Central memory CD8-positive, alpha-beta T cell (primary cell): ENCODE results near the gene KCNAB3.
A peak's percentile ranks its signal among the peaks of the same experiment; 100 is the strongest.

Source experiments
- ATAC-seq: fragments of 150-1000 bp; cut with Tn5 transposase; replicated peaks from 2 replicates; pipeline ENCODE4 v1.10.0; 2022; ENCODE audit warnings: mild to moderate bottlenecking, moderate FRiP score, moderate number of reproducible peaks; ENCODE audit not compliant: poor library complexity, severe bottlenecking; ENCODE audit errors: extremely low read depth
- DNase-seq, 2 donors: peaks; one replicate each; pipeline ENCODE4 v3.0.0; 2021; ENCODE audit warnings: low spot score in 2 of 2
- H3K27ac Mint-ChIP-seq: one replicate; pipeline ENCODE4 v1.8.0; 2022; ENCODE audit warnings: low read depth, mild to moderate bottlenecking, moderate library complexity, mixed read lengths
- H3K27me3 Mint-ChIP-seq: one replicate; pipeline ENCODE4 v1.8.0; 2022; ENCODE audit warnings: mixed read lengths
- H3K36me3 Mint-ChIP-seq: one replicate; pipeline ENCODE4 v1.8.0; 2022; ENCODE audit warnings: mild to moderate bottlenecking, moderate library complexity, mixed read lengths; ENCODE audit not compliant: insufficient read depth
- H3K4me1 Mint-ChIP-seq: one replicate; pipeline ENCODE4 v1.8.0; 2022; ENCODE audit warnings: mixed read lengths
- H3K4me3 Mint-ChIP-seq: one replicate; pipeline ENCODE4 v1.8.0; 2022; ENCODE audit warnings: mild to moderate bottlenecking, moderate library complexity, mixed read lengths
- H3K9me3 Mint-ChIP-seq: one replicate; pipeline ENCODE4 v1.8.0; 2022; ENCODE audit warnings: mixed read lengths

The KCNAB3 gene

DNA sequence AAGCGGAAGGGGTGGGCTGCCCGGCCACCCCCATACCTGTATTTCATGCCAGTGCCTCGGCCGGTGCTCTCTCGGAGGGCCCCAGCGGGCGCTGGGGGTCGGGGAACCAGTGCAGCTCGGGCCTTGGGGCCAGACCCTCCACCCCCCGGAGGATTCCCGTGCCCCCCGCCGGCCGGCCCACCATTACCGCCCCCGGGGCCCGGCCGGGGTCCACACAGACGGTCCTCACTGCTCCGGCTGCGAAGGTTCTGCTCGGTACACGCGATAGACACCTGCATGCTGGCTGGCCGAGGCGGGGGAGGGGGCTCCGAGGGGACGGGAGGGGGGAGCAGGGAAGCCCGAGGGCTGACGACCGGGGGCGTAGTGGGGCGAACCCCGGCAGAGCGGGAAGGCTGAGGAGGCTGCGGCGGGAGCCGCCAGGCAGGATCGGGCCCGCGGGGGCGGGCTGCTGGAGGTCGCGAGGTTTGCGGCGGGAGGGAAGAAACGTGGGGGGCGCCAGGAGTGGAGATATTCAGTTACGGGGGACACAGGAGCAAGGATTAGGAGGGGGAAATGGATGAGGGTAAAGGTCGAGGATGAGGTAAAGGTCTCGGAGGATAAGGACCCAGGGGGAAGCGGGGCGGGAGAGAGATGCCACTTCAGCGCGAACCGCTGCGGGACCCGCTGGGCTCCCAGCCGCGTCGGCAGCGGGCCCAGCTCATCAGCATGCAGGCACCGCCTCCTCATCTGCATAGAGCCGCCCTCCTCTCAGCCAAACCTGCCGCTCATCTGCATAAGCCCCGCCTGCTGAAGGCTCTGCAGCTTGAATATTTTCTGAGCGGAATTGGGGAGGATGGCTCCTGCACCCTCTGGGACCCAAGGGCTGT, at the start of gene KCNAB3:
TSS of gene KCNAB3 (minus strand) at position 699 of the 866 bp plus-strand sequence. CDS start at position 278, 421 bp downstream.
- DNase-seq: peak in 1 of 2 donors; percentile 26
- H3K27ac Mint-ChIP-seq: no peak within 1 kb of the TSS
- peak within 1 kb of the TSS; percentile 85 for H3K4me3 Mint-ChIP-seq
- H3K27me3 Mint-ChIP-seq: no peaks in the 10 kb centered on the region
- H3K9me3 Mint-ChIP-seq: no peaks in the 10 kb centered on the region
- ATAC-seq: no peak
- H3K4me1 Mint-ChIP-seq: peaks cover 36% of the 10 kb centered on the region
- peaks cover 16% of the 10 kb centered on the region for H3K36me3 Mint-ChIP-seq

GRCh38 chr17:7977805-7978204, 48.1 kb upstream of the KCNAB3 start:
- H3K27ac Mint-ChIP-seq: no peak overlapping the region

DNA sequence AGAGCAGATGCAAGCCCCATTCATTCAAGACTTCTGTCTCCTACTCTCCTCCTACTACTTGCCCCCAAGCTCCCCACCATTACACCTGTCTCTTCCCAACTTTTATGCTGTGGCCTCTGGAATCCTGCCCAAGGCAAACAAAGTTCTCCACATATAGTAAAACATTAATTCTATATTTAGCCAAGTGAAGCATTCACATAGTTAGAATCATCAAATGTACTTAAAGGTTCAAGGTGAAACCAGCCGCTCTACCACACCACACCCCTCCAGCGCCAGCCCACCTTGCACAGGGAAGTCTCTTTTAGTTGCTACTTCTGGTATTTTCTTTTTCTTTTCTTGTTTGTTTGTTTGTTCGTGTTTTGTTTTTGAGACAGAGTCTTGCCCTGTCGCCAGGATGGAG, 47.4 kb upstream of the KCNAB3 start:
- H3K36me3 Mint-ChIP-seq: no peaks in the 10 kb centered on the region
- H3K27ac Mint-ChIP-seq: no peak overlapping the region
- no peak overlapping the region for H3K4me3 Mint-ChIP-seq

More at GRCh38 chr17:7977805-7978204, 48.1 kb upstream of the KCNAB3 start:
- no peak overlapping the region for H3K4me3 Mint-ChIP-seq
- no peaks in the 10 kb centered on the region for H3K36me3 Mint-ChIP-seq
- H3K27me3 Mint-ChIP-seq: peaks cover 68% of the 10 kb centered on the region
- peaks cover 11% of the 10 kb centered on the region for H3K9me3 Mint-ChIP-seq
- DNase-seq (no peak), ATAC-seq (no peak)
- H3K4me1 Mint-ChIP-seq: no peaks in the 10 kb centered on the region

DNA sequence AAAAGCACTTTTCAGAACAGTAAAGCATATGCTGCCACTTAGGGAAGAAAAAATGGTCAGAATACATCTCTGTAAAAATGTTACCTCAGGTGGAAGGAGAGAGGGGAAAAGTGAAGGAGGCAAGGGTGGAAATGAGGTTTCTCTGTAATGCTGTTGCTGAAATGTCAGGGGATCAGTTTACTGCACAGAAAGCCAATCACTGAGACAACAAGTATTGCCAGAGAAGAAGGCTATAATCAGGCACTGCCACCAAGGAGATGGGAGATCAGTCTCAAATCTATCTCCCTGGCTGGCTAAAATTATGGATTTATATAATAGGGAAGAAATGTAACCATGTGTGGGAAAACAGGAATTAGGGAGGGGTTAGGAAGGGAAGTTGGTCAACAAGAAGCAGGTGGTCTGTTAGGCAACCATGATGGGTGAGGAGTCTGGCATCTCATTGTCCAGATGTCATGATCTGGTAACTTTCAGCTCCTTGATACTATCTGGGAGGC, 45.0 kb upstream of the KCNAB3 start:
- H3K4me3 Mint-ChIP-seq: no peak overlapping the region
- no peaks in the 10 kb centered on the region for H3K36me3 Mint-ChIP-seq
- H3K4me1 Mint-ChIP-seq: no peaks in the 10 kb centered on the region
- H3K9me3 Mint-ChIP-seq: peaks cover 11% of the 10 kb centered on the region
- H3K27me3 Mint-ChIP-seq: peaks cover 62% of the 10 kb centered on the region
- no peak for ATAC-seq
- DNase-seq: no peak
- H3K27ac Mint-ChIP-seq: no peak overlapping the region

More for the DNA sequence above, 47.4 kb upstream of the KCNAB3 start:
- ATAC-seq (no peak), DNase-seq (no peak)
- H3K9me3 Mint-ChIP-seq: peaks cover 11% of the 10 kb centered on the region
- H3K27me3 Mint-ChIP-seq: peaks cover 65% of the 10 kb centered on the region
- H3K4me1 Mint-ChIP-seq: no peaks in the 10 kb centered on the region

DNA sequence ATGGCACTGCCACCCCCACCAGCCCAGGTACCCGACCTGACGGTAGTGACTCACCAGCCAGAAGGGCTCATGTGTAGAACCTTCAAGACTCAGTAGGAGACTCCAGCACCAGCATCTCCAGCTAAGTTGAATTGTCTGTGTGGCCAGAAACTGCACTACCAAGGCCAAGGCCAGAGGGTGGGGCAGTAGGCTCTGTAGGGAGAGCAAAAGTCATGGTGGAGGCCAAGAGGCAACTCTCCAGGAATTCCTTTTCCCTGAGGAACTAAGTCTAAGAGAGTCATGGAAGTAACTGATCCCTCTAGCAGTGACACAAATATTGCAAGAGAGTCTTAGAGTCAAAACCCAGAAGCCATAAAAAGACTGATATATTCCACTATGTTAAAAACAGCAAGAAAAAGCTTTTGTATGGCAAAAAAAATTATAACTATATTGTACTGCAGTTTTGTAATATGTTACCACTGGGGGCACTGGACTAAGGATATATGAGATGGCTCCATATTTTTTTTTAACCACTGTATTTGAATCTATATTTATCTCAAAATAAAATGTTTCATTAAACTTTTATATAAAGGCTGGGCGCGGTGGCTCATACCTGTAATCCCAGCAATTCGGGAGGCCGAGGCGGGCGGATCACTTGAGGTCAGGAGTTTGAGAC, 42.6 kb upstream of the KCNAB3 start:
- H3K4me3 Mint-ChIP-seq: no peak overlapping the region
- no peaks in the 10 kb centered on the region for H3K36me3 Mint-ChIP-seq
- peaks cover 11% of the 10 kb centered on the region for H3K9me3 Mint-ChIP-seq
- no peaks in the 10 kb centered on the region for H3K4me1 Mint-ChIP-seq
- ATAC-seq (no peak), DNase-seq (no peak)
- H3K27ac Mint-ChIP-seq: no peak overlapping the region
- peaks cover 54% of the 10 kb centered on the region for H3K27me3 Mint-ChIP-seq

- DNase-seq (no peak), ATAC-seq (no peak)
- no peaks in the 10 kb centered on the region for H3K4me1 Mint-ChIP-seq
- H3K36me3 Mint-ChIP-seq: no peaks in the 10 kb centered on the region
- H3K27ac Mint-ChIP-seq: no peak overlapping the region
- peaks cover 11% of the 10 kb centered on the region for H3K9me3 Mint-ChIP-seq
- peaks cover 54% of the 10 kb centered on the region for H3K27me3 Mint-ChIP-seq
- H3K4me3 Mint-ChIP-seq: no peak overlapping the region
These were observed 42.0 kb upstream of the KCNAB3 start for GRCh38 chr17:7971651-7972050.

DNA sequence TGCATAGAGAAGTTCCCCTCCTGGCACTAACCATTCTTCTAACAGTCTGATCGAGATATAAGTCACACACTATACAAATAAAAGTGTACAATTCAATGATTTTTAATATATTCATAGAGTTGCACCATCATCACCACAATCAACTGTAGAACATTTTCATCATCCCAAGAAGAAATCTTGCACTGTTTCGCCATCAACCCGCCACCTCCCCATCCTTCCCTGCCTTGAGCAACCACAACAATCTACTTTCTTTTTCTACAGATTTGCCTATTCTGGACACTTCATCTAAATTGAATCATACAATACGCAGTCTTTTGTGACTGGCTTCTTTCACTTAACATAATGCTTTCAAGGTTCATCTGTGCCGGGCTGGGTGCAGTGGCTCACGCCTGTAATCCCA, 39.8 kb upstream of the KCNAB3 start:
- Mint-ChIP-seq H3K36me3 (no peaks in the 10 kb centered on the region), H3K27ac (no peak overlapping the region), H3K4me1 (no peaks in the 10 kb centered on the region), H3K4me3 (no peak overlapping the region), H3K9me3 (peaks cover 4% of the 10 kb centered on the region), H3K27me3 (peaks cover 37% of the 10 kb centered on the region)
- ATAC-seq (no peak), DNase-seq (no peak)

DNA sequence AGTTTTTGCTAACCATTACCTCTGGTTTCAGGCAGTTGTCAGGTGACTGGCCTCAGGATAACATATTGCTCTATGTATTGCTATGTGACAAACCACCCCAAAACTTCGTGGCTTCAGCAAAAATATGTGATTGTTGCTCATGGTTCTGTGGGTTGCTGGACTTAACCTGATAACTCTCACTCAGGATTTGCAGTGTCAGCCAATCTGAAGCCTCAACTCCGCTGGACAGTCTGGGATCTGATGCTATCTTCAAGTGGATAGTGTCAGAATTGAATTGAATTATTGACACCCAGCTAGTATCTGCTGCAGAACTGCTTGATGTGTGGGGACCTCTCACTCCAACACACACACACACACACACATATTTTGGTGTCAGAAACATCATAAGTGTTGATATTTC, 38.1 kb upstream of the KCNAB3 start:
- Mint-ChIP-seq H3K4me3 (no peak overlapping the region), H3K27me3 (peaks cover 23% of the 10 kb centered on the region), H3K9me3 (no peaks in the 10 kb centered on the region), H3K36me3 (no peaks in the 10 kb centered on the region), H3K27ac (no peak overlapping the region), H3K4me1 (no peaks in the 10 kb centered on the region)
- DNase-seq (no peak), ATAC-seq (no peak)

DNA sequence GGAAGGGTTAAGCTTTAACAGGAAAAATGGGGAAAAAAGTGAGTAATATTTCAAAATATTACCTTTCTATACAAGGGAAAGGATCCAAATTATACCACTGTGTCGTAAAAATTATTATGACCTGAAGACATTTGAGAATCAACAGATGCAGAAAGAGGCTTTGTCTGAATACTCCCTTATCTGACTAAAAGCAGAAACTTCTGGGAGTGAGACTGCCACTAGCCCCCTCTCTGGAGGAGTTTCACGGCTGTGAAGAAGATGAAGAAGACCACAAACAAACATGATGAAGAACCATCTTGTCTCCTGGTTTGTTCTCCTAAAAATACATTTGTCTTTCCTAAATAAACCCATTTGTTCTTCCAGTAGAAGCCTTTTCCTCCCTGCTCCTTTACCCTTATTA, 31.8 kb upstream of the KCNAB3 start:
- ATAC-seq: no peak
- Mint-ChIP-seq H3K27me3 (peaks cover 25% of the 10 kb centered on the region), H3K27ac (no peak overlapping the region), H3K9me3 (no peaks in the 10 kb centered on the region), H3K4me3 (no peak overlapping the region), H3K4me1 (no peaks in the 10 kb centered on the region), H3K36me3 (no peaks in the 10 kb centered on the region)
- no peak for DNase-seq

GRCh38 chr17:7959503-7960253, 30.0 kb upstream of the KCNAB3 start:
- H3K4me1 Mint-ChIP-seq: no peaks in the 10 kb centered on the region
- no peaks in the 10 kb centered on the region for H3K9me3 Mint-ChIP-seq
- peaks cover 24% of the 10 kb centered on the region for H3K27me3 Mint-ChIP-seq
- ATAC-seq: no peak
- H3K27ac Mint-ChIP-seq: no peak overlapping the region
- H3K36me3 Mint-ChIP-seq: no peaks in the 10 kb centered on the region
- no peak for DNase-seq
- no peak overlapping the region for H3K4me3 Mint-ChIP-seq

DNA sequence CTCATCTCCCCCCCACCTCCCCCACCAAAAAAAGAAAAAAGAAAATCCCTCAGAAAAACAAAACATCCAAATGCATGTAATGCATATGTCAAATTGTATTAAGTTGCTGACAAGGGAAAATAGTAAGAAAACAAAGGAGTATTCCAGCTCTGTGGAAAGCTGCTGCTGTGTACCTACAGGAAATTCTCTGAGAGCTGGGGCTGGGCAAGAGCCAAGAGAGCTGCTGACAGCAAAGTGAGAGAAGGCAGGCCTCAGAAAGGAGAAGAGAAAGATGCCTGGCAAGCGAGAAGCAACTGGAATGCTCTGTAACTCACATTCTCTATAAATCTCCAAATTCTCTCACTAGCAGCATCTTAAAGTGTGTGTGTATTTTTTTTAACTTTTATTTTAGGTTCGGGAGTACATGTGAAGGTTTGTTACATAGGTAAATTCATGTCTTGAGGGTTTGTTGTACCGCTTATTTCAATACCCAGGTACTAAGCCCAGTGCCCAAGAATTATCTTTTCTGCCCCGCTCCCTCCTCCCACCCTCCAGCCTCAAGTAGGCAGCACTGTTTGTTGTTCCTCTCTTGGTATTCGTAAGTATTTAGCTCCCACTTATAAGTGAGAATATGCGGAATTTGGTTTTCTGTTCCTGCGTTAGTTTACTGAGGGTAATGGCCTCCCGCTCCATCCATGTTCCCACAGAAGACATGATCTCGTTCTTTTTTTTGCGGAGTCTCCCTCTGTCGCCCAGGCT, 26.7 kb upstream of the KCNAB3 start:
- Mint-ChIP-seq H3K4me1 (peaks cover 3% of the 10 kb centered on the region), H3K36me3 (peaks cover under 1% of the 10 kb centered on the region), H3K9me3 (no peaks in the 10 kb centered on the region), H3K27ac (no peak overlapping the region), H3K27me3 (peaks cover 17% of the 10 kb centered on the region), H3K4me3 (no peak overlapping the region)
- DNase-seq (no peak), ATAC-seq (no peak)
